Epithelial cell of proximal tubule (primary cell): ENCODE measurements around the gene ZYG11B. TPM values are rescaled to one million over a fixed set of nuclear protein-coding genes. Genes with fewer than 3 reads are reported as not detected.
"Not testable (repeated sequence)": the region's sequence is repeated elsewhere in the genome, so short reads cannot be mapped to it uniquely, and the experiment has no call there.

Experiments used
- DNase-seq: peaks from one replicate; pipeline ENCODE4 v3.0.0-alpha.2; 2011; ENCODE audit warnings: low read depth
- H3K4me3 ChIP-seq: 2 replicates; pipeline ENCODE4 v1.5.1; 2011; ENCODE audit warnings: low read depth, mild to moderate bottlenecking, low read length
- CTCF ChIP-seq: conservative IDR thresholded peaks from 2 replicates; pipeline ENCODE4 v1.5.1; 2012; ENCODE audit warnings: low read depth, mild to moderate bottlenecking, low read length
- total RNA-seq: library from RNA; depleted of rRNA; stranded (reverse); fragments of >200 nt; gene quantifications from 2 replicates; pipeline ENCODE4 v1.2.3, GENCODE V29; 2015

ZYG11B gene
- total RNA-seq, 1 donor from 2014 or later = 17.9 TPM

DNA sequence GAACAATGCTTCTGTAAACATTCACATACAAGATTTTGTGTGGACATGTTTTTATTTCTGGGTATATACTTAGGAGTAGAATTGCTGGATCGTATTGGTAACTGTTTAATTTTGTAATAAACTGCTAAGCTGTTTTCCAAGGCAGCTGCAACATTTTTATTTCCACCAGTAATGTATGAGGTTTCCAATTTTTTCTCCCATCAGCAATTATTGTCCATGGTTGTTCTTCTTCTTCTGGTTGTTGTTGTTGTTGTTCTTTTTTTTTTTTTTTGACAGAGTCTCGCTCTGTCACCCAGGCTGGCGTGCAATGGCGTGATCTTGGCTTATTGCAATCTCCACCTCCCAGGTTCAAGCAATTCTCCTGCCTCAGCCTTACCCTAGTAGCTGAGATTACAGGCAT, 26.9 kb downstream of the ZYG11B start:
- no peak for TF ChIP-seq CTCF
- no peak overlapping the region for H3K4me3 ChIP-seq
- no peak for DNase-seq

DNA sequence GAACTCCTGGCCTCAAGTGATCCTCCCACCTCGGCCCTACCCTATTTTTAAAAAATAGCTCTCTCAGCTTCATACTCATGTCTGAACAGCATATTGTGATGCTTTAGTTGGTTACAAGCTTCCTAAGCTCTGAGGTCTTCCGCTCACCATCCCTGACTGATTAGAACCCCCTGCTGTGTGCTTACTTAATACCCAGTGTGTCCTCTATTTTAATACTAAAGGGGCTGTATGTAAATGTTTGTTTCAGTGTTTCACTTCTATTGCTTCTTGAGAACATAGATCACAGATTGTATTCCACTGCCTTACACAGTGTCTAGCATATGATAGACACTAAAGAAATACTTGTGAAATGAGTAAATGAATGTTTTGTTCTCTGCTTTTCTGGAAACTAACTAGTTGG, 29.8 kb downstream of the ZYG11B start:
- no peak for DNase-seq
- TF ChIP-seq CTCF = no peak
- H3K4me3 ChIP-seq = no peak overlapping the region

GRCh38 chr1:52759908-52760307, 33.7 kb downstream of the ZYG11B start:
- H3K4me3 ChIP-seq = no peak overlapping the region
- no peak for TF ChIP-seq CTCF
- no peak for DNase-seq

- no peak overlapping the region for H3K4me3 ChIP-seq
- DNase-seq = no peak
- no peak for TF ChIP-seq CTCF
Observed at GRCh38 chr1:52767596-52768280, 41.5 kb downstream of the ZYG11B start.

DNA sequence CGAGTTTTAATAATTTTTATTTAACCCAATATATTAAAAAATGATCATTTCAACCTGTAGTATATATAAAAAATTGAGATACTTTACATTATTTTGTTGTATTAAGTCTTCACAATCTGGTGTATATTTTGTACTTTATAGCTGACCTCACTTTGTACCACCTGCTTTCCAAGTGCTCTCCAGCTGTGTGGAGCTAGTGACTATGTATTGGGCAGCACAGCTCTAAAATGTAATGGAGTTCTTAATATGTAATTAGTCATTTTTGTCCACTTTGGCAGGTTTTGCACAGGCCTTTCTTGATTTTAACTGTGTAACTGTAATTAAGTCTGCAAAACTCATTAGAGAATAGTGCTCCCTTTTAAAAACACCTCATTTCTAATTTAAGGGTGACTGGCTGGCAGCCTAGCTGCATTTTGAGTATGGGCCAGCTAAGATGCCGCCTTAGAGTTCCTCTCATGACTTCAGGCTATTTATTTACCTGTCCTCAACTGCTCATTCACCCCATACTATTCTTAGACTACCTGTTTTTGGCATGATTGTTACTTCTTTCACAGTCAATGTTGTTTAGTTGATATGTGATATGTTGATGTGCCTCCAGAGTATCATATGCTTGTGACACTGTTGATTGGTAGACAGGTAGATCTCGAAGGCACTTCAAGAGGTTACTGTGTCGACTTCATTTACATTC, 43.2 kb downstream of the ZYG11B start:
- DNase-seq = no peak
- no peak for TF ChIP-seq CTCF
- H3K4me3 ChIP-seq = no peak overlapping the region

- H3K4me3 ChIP-seq = no peak overlapping the region
- DNase-seq = no peak
- no peak for TF ChIP-seq CTCF
Observed at GRCh38 chr1:52771384-52771783, 45.1 kb downstream of the ZYG11B start.

DNA sequence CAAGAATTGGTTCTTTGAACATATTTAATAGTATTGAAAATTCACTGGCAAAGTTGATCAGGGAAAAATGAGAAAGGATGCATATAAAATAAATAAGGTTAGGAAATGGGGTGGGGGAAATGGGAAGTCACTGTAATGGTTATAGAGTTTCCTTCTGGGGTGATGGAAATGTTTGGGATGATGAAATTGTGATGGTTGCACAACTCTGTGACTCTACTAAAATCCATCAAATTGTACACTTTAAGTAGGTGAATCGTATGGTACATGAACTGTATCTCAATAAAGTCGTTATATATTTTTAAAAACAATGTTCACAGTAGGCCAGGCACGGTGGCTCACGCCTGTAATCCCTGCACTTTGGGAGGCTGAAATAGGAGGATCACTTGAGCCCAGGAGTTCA, 59.9 kb downstream of the ZYG11B start:
- H3K4me3 ChIP-seq = no peak overlapping the region
- no peak for TF ChIP-seq CTCF
- DNase-seq = no peak

GRCh38 chr1:52790429-52790828, 64.2 kb downstream of the ZYG11B start:
- not testable (repeated sequence) for DNase-seq, H3K4me3 ChIP-seq
